Fibroblast of skin of right biceps (primary cell): ENCODE data around the gene TBC1D3K.
"Not testable (repeated sequence)": the region's sequence is repeated elsewhere in the genome, so short reads cannot be mapped to it uniquely, and the experiment has no call there.

ENCODE experiments used
- DNase-seq: peaks from one replicate; pipeline ENCODE4 v3.0.0-alpha.2; 2013

Gene TBC1D3K

DNA sequence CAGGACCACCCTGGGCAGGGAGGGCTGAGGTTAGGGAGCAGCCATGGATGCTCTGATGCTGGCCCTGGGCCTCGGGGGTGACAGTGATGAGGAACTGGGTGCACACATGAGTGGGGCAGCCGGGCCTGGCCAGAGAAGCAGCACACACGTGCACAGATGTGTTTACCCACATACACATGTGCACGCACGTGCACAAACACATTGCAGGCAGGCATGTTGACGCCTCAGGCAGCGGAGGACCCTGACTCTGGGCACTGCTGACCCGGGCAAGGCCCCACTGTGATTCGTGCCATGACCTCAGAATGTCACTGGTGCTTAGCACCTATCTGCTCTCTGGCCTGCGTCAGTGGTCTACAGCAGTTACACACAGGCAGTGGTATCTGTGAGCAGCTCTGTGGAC, at the start of gene TBC1D3K:
Gene TBC1D3K (plus strand): TSS at position 301 of the 400 bp plus-strand sequence. CDS start 1,585 bp downstream, outside the sequence.
- DNase-seq, result not testable (repeated sequence)

DNA sequence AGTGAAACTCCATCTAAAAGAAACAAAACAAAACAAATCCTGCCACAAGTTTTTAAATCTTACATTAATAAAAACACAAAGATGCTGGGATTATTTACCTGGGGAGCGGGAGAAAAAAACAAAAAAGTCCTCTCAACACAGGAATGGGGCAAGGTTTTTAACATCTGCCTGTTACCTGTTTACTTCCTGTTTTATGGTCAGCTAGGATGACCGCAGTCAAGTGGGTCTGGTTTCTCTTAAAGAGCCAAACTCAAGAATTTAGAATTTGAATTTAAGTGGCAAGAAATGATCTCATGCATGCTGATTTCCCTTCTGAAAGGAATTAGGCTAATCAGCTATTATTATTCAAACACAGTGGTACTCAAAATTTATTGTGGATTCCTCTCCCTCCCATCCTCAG, 39.7 kb upstream of the TBC1D3K start:
- DNase-seq, result no peak

DNA sequence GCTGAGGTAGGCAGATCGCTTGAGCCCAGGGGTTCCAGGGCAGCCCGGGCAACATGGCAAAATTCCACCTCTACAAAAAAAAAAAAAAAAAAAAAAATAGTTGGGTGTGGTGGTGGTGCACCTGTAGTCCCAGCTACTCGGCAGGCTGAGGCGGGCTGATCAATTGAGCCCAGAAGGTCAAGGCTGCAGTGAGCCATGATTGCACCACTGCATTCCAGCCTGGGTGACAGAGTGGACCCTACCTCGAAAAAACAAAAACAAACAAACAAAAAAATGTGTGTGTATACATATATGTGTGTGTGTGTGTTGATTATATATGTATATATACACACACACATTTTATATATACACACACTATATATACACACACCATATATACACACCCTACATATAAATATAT, 39.1 kb upstream of the TBC1D3K start:
- DNase-seq, result no peak

DNA sequence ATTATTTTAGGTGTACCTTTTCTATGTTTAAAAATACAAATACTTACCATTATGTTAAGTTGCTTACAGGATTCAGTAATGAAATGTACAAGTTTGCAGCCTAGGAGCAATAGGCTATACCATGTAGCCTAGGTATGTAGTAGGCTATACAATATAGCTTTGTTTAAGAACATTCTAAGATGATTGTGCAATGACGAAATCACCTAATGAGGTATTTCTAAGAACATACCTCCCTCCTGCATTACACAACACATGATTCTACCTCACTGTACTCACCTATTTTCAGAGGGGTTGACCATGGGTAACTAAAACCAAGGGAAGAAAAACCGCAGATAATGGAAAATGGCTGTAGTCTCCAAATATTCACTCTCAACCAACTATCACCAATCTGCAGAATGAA, 35.3 kb upstream of the TBC1D3K start:
- DNase-seq, result no peak

DNA sequence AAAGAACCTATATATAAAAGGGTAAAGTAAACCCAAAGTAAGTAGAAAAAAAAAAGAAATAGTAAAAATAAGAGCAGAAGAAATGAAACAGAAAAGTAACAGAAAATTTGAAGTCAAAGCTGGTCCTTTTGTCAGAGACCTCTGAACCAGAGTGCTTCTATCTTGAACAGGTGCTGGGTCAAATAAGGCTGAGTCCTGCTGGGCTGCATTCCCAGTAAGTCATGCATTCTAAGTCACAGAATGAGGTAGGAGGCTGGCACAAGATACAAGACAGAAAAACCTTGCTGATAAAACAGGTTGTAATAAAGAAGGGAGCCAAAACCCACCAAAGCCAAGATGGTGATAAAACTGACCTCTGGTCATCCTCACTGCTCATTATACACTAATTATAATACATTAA, 27.3 kb upstream of the TBC1D3K start:
- DNase-seq, result not testable (repeated sequence)
